OCI-LY3 (cell line): ENCODE data around the gene VPS50.
"Not testable (repeated sequence)": the region's sequence is repeated elsewhere in the genome, so short reads cannot be mapped to it uniquely, and the experiment has no call there.

Source experiments
- H2AFZ ChIP-seq: fragments of 200-600, 300-600 bp; shearing (Covaris generic); 2 replicates; pipeline ENCODE4 v1.6.0; 2014; ENCODE audit warnings: antibody characterized with exemption, low read depth, low read length
- H3K27ac ChIP-seq: fragments of 200-600, 300-600 bp; sonication (generic); 2 replicates; pipeline ENCODE4 v1.5.1; 2014; ENCODE audit warnings: mild to moderate bottlenecking, low read length, moderate library complexity, mixed read lengths
- H3K27me3 ChIP-seq: fragments of 200-600, 300-600 bp; sonication (generic); 2 replicates; pipeline ENCODE4 v1.6.1; 2014; ENCODE audit warnings: low read depth, low read length, mixed read lengths
- H3K36me3 ChIP-seq: fragments of 200-600, 300-600 bp; sonication (generic); replicated peaks from 2 replicates; pipeline ENCODE3; 2014; ENCODE audit warnings: low read depth, low read length, mixed read lengths
- H3K4me1 ChIP-seq: fragments of 300-600, 200-600 bp; sonication (generic); 2 replicates; pipeline ENCODE4 v1.6.1; 2014; ENCODE audit warnings: low read length, mixed read lengths
- H3K4me2 ChIP-seq: fragments of 200-600, 300-600 bp; sonication (generic); 2 replicates; pipeline ENCODE4 v1.6.1; 2014; ENCODE audit warnings: low read length, mixed read lengths
- H3K4me3 ChIP-seq: fragments of 300-600, 200-600 bp; sonication (generic); 2 replicates; pipeline ENCODE4 v1.5.1; 2014; ENCODE audit warnings: antibody characterized with exemption, mild to moderate bottlenecking, low read length, moderate library complexity
- H3K79me2 ChIP-seq: fragments of 300-600, 200-600 bp; shearing (Covaris generic); 2 replicates; pipeline ENCODE4 v1.6.1; 2014; ENCODE audit warnings: mild to moderate bottlenecking, low read length, mixed read lengths
- H3K9ac ChIP-seq: fragments of 300-600, 200-600 bp; shearing (Covaris generic); 2 replicates; pipeline ENCODE4 v1.6.0; 2014; ENCODE audit warnings: mild to moderate bottlenecking, low read length, moderate library complexity
- H3K9me3 ChIP-seq: fragments of 200-600, 300-600 bp; shearing (Covaris generic); 2 replicates; pipeline ENCODE4 v1.6.1; 2014; ENCODE audit warnings: low read length, mixed read lengths; ENCODE audit not compliant: insufficient read depth
- H4K20me1 ChIP-seq: fragments of 200-600, 300-600 bp; sonication (generic); 2 replicates; pipeline ENCODE4 v1.6.1; 2016; ENCODE audit warnings: low read length, mixed read lengths; ENCODE audit not compliant: insufficient read depth
- CTCF ChIP-seq: fragments of 200-600, 300-600 bp; sonication (generic); IDR thresholded peaks from 2 replicates; pipeline ENCODE4 v1.5.1; 2014; ENCODE audit warnings: antibody characterized with exemption, low read length, low read depth
- EZH2phosphoT487 ChIP-seq: fragments of 200-600 bp; shearing (Covaris generic); IDR thresholded peaks from 2 replicates; pipeline ENCODE4 v1.6.1; 2018; ENCODE audit warnings: antibody characterized with exemption, mixed run types, low read depth

Gene VPS50

GRCh38 chr7:93366816-93367215, 134.7 kb downstream of the VPS50 start:
- Histone ChIP-seq H3K36me3 (no peaks in the 10 kb centered on the region), H3K27me3 (no peaks in the 10 kb centered on the region), H3K9me3 (no peaks in the 10 kb centered on the region), H2AFZ (no peak overlapping the region), H3K4me1 (no peaks in the 10 kb centered on the region), H3K4me2 (no peak overlapping the region), H3K79me2 (no peaks in the 10 kb centered on the region), H3K9ac (no peak overlapping the region), H4K20me1 (no peaks in the 10 kb centered on the region), H3K4me3 (no peak overlapping the region), H3K27ac (no peak overlapping the region)
- TF ChIP-seq CTCF: no peak
- no peak for TF ChIP-seq EZH2phosphoT487

DNA sequence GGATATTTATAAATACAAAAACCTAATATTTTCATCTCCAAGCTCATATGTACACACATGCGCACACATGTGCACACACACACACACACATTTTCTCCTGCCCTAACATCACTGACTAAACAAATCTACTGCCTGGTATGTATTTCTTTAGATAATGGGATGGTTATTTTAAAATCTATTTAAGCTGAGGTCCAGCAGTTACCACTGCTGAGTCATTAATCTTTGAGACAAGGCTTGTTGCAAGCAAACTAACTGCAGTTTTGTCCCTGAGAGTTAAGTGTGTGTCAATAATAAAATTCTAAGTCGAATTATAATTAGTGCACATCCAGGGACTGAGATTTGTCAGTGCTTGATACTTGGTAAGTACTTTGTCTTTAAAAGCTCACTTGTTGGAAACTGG, 135.1 kb downstream of the VPS50 start:
- no peak overlapping the region for H3K9ac ChIP-seq
- no peak overlapping the region for H3K4me2 ChIP-seq
- no peaks in the 10 kb centered on the region for H3K9me3 ChIP-seq
- no peak for TF ChIP-seq EZH2phosphoT487
- TF ChIP-seq CTCF: no peak
- no peak overlapping the region for H2AFZ ChIP-seq
- no peaks in the 10 kb centered on the region for H3K4me1 ChIP-seq
- no peaks in the 10 kb centered on the region for H4K20me1 ChIP-seq
- H3K79me2 ChIP-seq: no peaks in the 10 kb centered on the region
- no peaks in the 10 kb centered on the region for H3K36me3 ChIP-seq
- no peak overlapping the region for H3K4me3 ChIP-seq
- H3K27me3 ChIP-seq: no peaks in the 10 kb centered on the region
- H3K27ac ChIP-seq: no peak overlapping the region

DNA sequence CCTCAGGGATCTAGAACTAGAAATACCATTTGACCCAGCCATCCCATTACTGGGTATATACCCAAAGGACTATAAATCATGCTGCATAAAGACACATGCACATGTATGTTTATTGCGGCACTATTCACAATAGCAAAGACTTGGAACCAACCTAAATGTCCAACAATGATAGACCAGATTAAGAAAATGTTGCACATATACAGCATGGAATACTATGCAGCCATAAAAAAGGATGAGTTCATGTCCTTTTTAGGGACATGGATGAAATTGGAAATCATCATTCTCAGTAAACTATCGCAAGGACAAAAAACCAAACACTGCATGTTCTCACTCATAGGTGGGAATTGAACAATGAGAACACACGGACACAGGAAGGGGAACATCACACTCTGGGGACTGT, 138.8 kb downstream of the VPS50 start:
- not testable (repeated sequence) for H3K9me3 ChIP-seq, H2AFZ ChIP-seq, H3K4me1 ChIP-seq, H4K20me1 ChIP-seq, H3K27me3 ChIP-seq, H3K27ac ChIP-seq, H3K9ac ChIP-seq, H3K4me2 ChIP-seq, H3K4me3 ChIP-seq, H3K79me2 ChIP-seq, H3K36me3 ChIP-seq

- Histone ChIP-seq H3K36me3 (no peaks in the 10 kb centered on the region), H3K27ac (no peak overlapping the region), H3K4me1 (peaks cover 4% of the 10 kb centered on the region; the same call in 1 of the 2 replicates), H4K20me1 (no peaks in the 10 kb centered on the region), H3K4me2 (no peak overlapping the region), H2AFZ (no peak overlapping the region), H3K9me3 (no peaks in the 10 kb centered on the region), H3K9ac (no peak overlapping the region), H3K4me3 (no peak overlapping the region), H3K79me2 (no peaks in the 10 kb centered on the region), H3K27me3 (no peaks in the 10 kb centered on the region)
- no peak for TF ChIP-seq CTCF
- no peak for TF ChIP-seq EZH2phosphoT487
Observed at GRCh38 chr7:93373537-93373936, 141.4 kb downstream of the VPS50 start.
